ENCODE data around the gene APCDD1.

DNA sequence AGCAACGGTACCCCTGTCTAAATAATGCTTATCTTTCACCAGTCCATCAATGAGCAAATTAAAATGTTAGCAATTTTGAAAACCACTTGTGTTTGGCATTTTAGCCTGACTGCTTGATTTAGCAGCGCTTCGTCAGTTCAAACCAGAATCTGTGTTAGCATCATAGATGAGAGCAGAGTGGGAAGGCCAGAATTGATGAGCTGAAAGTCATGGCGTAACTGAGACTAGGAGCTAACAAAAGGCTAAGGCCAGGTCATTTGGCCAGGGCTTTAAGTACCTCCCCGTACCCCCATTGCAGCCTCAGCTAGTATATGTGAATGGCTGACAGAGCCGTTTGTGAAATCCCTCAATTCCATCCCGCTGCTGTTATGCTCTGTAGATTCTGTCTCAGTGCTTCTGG lies 16.0 kb downstream of the APCDD1 start:
- TF ChIP-seq GATA3 (IDR thresholded peaks at IDR 0.05; ENCODE audit: low read depth, low read length) (no peak), GATA2 (IDR thresholded peaks at IDR 0.05; ENCODE audit: low read depth, low read length) (no peak)

Measured in SH-SY5Y (cell line).